22Rv1 (cell line): ENCODE results near the gene ZNF462.
A peak's percentile ranks its signal among the peaks of the same experiment; 100 is the strongest.

Source experiments
- H3K27ac ChIP-seq: fragments of 450-650 bp; 2 replicates; pipeline ENCODE4 v1.5.1; 2017
- ZFX ChIP-seq: fragments of 450-650 bp; IDR thresholded peaks from 2 replicates; pipeline ENCODE4 v1.6.1; 2017; ENCODE audit warnings: antibody characterized with exemption, borderline replicate concordance
- TF ChIP-seq, protein P1 (sequence below): fragments of 450-650 bp; IDR thresholded peaks from 2 replicates; pipeline ENCODE4 v1.5.1; 2017; ENCODE audit warnings: mild to moderate bottlenecking

Gene ZNF462, protein sequence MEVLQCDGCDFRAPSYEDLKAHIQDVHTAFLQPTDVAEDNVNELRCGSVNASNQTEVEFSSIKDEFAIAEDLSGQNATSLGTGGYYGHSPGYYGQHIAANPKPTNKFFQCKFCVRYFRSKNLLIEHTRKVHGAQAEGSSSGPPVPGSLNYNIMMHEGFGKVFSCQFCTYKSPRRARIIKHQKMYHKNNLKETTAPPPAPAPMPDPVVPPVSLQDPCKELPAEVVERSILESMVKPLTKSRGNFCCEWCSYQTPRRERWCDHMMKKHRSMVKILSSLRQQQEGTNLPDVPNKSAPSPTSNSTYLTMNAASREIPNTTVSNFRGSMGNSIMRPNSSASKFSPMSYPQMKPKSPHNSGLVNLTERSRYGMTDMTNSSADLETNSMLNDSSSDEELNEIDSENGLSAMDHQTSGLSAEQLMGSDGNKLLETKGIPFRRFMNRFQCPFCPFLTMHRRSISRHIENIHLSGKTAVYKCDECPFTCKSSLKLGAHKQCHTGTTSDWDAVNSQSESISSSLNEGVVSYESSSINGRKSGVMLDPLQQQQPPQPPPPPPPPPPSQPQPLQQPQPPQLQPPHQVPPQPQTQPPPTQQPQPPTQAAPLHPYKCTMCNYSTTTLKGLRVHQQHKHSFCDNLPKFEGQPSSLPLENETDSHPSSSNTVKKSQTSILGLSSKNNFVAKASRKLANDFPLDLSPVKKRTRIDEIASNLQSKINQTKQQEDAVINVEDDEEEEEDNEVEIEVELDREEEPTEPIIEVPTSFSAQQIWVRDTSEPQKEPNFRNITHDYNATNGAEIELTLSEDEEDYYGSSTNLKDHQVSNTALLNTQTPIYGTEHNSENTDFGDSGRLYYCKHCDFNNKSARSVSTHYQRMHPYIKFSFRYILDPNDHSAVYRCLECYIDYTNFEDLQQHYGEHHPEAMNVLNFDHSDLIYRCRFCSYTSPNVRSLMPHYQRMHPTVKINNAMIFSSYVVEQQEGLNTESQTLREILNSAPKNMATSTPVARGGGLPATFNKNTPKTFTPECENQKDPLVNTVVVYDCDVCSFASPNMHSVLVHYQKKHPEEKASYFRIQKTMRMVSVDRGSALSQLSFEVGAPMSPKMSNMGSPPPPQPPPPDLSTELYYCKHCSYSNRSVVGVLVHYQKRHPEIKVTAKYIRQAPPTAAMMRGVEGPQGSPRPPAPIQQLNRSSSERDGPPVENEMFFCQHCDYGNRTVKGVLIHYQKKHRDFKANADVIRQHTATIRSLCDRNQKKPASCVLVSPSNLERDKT (N-terminal part only)

DNA sequence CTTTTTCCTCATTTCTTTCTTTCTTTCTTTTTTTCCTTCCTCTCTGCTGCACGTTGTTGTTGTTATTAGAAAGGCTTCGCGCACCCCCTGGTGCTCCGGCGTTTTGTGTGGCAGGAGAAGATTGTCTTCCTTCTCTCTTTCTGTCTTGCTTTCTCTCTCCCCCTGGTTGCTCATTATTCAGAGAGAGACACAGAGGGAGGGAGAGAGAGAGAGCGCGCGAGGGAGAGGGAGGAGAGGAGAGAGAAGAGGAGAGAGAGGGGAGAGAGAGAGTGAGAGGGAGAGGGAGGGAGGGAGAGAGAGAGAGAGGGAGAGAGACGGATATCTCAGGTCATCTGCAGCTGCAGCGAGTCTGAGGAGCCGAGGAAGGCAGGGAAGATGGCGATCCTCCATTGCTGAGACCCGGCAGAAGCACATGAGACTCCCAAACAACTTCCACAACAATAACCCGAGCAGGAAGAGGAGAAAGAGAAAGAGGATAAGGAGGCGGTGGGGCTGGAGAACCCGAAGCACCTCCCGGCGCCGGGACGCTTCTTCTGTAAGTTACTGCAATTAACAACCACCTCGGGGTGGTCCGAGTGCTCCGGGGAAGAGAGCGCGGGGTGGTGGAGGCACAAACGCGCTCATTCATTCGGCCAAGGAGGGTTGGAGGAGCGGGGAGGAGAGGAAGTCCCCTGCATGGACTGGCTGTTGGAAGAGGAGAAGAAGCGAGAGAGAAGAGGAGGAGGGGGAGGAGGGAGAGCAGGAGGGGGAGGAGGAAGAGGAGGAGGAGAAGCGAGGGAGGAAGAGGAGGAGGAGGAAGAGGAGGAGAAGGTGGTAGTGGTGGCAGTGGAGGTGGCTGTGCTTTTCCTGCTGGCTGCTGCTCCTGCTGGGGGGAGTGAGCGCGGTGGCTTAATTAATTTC is at the start of gene ZNF462:
Gene ZNF462 (plus strand): TSS at position 346 of the 900 bp plus-strand sequence. CDS start 60,218 bp downstream, outside the sequence.
- H3K27ac ChIP-seq: peak within 1 kb of the TSS; percentile 66
- TF ChIP-seq ZFX: no peak
- TF ChIP-seq, protein P1, sequence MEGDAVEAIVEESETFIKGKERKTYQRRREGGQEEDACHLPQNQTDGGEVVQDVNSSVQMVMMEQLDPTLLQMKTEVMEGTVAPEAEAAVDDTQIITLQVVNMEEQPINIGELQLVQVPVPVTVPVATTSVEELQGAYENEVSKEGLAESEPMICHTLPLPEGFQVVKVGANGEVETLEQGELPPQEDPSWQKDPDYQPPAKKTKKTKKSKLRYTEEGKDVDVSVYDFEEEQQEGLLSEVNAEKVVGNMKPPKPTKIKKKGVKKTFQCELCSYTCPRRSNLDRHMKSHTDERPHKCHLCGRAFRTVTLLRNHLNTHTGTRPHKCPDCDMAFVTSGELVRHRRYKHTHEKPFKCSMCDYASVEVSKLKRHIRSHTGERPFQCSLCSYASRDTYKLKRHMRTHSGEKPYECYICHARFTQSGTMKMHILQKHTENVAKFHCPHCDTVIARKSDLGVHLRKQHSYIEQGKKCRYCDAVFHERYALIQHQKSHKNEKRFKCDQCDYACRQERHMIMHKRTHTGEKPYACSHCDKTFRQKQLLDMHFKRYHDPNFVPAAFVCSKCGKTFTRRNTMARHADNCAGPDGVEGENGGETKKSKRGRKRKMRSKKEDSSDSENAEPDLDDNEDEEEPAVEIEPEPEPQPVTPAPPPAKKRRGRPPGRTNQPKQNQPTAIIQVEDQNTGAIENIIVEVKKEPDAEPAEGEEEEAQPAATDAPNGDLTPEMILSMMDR: peak; percentile 37

DNA sequence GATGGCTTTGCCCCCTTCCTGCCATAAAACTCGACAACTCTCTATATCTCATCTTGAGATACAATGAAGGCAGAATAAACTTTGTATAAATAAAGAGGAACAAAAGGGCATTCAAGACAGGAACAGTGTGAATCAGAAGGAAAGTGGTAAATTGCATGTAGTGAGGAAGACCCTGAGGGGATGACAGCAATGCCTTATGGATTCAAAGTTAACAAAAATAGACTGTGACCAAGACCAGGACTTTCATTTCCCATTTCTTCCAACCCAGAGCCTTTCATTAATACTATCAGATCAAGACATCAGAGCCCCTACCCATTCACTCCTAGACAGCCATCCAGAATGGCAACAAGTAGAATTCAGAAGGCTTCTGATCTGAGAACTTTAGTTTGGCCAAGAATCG is 46.4 kb upstream of the ZNF462 start:
- no peak overlapping the region for H3K27ac ChIP-seq
- TF ChIP-seq, protein P1: no peak
- no peak for TF ChIP-seq ZFX

DNA sequence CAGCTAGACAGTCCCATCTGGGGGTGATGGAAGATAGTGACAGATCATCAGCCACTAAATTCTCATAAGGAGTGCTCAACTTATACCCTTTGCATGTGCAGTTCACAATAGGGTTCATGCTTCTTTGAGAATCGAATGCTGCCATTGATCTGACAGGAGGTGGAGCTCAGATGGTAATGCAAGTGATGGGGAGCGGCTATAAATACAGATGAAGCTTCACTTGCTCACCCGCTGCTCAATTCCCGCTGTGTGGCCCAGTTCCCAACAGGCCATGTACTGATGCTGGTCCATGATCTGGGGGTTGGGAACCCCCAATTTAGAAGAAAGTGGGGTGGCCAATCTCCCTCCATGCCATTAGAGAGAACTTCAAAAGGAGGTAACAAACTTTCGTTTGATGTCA is 44.9 kb upstream of the ZNF462 start:
- no peak overlapping the region for H3K27ac ChIP-seq
- TF ChIP-seq ZFX: no peak
- TF ChIP-seq, protein P1: no peak

DNA sequence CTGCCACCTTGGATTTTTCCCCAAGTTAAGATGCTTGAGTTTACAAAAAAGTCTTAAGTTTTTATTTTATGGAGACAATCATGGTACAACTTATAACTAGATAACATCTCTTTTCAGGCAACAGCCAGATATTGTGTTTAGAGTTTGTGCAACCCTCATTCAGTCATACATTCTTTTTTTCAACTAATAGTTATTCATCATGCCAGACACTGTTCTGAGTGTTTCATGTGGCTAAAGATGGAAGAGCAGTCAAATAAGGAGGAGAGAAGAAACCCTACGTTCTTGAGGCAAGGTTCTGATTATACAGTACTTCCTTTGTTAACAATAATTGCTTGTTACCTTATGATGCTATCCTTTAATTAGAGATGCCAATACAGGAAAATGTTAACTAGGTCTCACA is 42.1 kb upstream of the ZNF462 start:
- TF ChIP-seq, protein P1: no peak
- TF ChIP-seq ZFX: no peak
- no peak overlapping the region for H3K27ac ChIP-seq

DNA sequence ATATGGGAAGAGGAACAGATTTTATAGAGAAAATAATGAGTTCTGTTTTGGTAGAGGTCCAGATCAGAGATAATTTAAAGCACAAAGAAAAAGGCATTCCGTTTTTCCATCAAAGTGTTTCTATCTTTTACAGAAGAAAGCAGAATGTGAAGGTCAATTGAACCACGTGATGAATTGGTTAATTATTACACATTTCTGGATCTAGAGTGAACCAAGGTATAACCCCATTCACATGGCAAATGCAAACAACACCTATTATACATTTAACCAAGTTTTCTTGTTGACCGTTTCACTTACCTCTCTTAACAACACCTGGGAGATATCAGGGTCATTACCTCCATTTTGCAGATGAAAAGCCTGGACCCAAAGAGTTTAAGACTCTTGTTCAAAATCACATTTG is 34.9 kb upstream of the ZNF462 start:
- no peak overlapping the region for H3K27ac ChIP-seq
- TF ChIP-seq, protein P1: no peak
- TF ChIP-seq ZFX: no peak

DNA sequence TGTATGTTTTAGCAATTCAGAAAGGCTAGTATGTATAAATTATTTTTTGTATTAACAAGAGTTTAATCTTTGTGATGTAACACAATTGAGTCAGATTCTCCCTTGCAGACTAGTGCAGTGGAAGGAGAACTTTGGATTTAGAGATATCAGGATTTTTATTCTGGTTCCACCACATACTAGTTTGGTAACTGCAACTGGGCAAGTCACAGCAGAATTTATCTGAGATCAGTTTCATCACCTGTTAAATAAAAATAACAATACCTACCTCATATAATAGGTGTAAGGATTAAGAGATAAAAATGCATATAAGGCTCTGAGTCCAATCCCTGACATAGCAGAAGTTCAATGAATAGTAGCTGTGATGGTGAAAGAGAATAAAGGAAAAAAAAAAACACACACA is 34.0 kb upstream of the ZNF462 start:
- TF ChIP-seq, protein P1: no peak
- no peak for TF ChIP-seq ZFX
- no peak overlapping the region for H3K27ac ChIP-seq
